IPS-18c (cell line): ENCODE results near the gene UBAP2L.
"Not testable (repeated sequence)": the region's sequence is repeated elsewhere in the genome, so short reads cannot be mapped to it uniquely, and the experiment has no call there.

Experiments used
- H3K4me3 ChIP-seq: 2 replicates; pipeline ENCODE4 v1.7.0; 2013; ENCODE audit warnings: low read depth, mild to moderate bottlenecking, low read length, moderate library complexity; ENCODE audit not compliant: insufficient read depth
- H3K9me3 ChIP-seq: one replicate; pipeline ENCODE4 v1.6.1; 2013; ENCODE audit warnings: mild to moderate bottlenecking, low read length, moderate library complexity; ENCODE audit not compliant: control insufficient read depth, insufficient read depth

The UBAP2L gene

GRCh38 chr1:154192476-154192875, 28.3 kb upstream of the UBAP2L start:
- no peak overlapping the region for H3K4me3 ChIP-seq
- no peaks in the 10 kb centered on the region for H3K9me3 ChIP-seq

GRCh38 chr1:154193821-154194220, 26.9 kb upstream of the UBAP2L start:
- Histone ChIP-seq H3K4me3 (no peak overlapping the region), H3K9me3 (no peaks in the 10 kb centered on the region)

DNA sequence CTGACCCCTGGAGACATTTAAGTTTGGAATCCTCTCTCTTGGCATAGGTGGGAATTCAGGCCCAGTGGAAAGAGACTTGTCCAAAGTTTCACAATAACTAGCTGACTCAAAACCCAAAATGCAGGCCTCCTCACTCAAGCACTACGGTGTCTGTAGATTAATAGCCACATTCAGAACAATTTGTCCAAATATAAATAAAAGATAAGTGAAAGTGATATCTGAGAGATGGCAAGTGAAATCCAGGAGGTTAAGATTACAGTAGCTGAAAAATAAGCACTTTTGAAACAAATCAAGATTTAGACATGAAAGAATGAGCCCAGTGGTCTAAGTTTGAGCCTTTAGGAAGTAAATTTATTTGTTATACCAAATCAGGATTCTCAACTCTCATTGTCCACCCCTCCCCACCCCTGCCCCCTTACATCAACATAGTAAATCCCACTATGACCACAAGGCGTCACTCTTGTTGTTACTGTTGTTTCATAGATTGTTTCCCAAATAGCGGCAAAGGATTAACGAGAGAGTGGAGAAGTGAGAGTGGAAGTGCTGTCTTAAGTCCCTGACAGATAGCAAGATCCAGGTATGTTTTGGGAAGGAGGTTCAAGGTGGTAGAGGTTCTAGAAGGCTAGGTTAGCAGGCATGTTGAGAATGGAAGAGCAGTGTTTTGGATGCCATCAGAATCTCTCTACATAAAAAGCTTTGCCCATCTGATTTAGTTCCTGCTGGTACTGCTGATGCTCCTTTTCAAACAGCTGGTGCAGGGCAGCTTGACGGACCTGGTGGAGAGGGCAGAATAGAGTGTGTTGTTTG, 21.8 kb upstream of the UBAP2L start:
- H3K4me3 ChIP-seq = no peak overlapping the region
- no peaks in the 10 kb centered on the region for H3K9me3 ChIP-seq

GRCh38 chr1:154199563-154199879, 21.2 kb upstream of the UBAP2L start:
- H3K4me3 ChIP-seq = no peak overlapping the region
- no peaks in the 10 kb centered on the region for H3K9me3 ChIP-seq

- H3K4me3 ChIP-seq, H3K9me3 ChIP-seq: not testable (repeated sequence)
These were observed 15.0 kb upstream of the UBAP2L start for GRCh38 chr1:154205778-154206177.

GRCh38 chr1:154206196-154206595, 14.6 kb upstream of the UBAP2L start, which contains the start of gene CFAP141:
Gene CFAP141, minus strand, starts transcription at chr1:154206333. Its CDS starts 26 bp downstream, at chr1:154206307.
- Histone ChIP-seq H3K4me3 (no peak within 1 kb of the TSS), H3K9me3 (no peaks in the 10 kb centered on the region)

DNA sequence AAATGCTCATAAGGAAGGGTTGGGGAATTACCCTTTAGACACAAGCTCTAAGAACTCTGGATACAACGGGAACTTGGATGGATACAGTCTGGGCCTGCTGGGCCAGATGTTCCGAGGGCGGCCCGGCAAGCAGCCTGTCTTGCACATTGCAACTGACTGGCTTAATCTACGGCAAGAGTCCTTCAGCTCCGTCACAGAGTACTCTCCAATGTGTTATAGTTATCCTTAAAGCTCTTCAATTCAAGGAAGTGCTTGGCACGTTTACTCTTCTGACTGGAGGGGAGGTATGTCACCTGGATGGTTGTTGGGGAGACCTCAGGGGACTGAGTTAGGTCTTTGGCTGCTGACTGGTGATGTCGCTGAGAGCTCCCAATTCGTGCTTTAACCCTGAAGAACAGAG, 13.5 kb upstream of the UBAP2L start:
- no peak overlapping the region for H3K4me3 ChIP-seq
- no peaks in the 10 kb centered on the region for H3K9me3 ChIP-seq

DNA sequence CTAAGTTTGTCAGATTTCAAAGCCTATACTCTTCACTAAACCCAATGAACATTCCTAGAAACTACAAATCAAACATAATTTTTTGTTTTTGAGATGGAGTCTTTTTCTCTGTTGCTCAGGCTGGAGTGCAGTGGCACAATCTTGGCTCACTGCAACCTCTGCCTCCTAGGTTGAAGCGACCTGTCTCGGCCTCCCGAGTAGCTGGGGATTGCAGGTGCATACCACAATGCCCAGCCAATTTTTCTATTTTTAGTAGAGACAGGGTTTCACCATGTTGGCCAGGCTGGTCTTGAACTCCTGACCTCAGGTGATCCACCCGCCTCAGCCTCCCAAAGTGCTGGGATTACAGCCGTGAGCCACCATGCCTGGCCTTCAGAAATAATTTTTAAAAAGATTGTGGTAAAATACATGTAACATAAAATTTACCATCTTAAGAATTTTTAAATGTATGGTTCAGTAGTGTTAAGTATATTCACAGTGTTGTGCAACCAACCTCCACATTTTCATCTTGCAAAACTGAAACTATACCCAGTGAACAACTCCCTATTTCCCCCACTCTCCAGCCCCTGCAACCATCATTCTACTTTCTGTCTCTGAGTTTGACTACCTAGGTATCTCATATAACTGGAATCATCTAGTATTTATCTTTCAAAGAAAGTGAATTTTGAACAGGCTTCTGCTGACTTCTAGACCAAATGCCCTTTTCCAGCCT, 11.9 kb upstream of the UBAP2L start:
- H3K4me3 ChIP-seq = no peak overlapping the region
- no peaks in the 10 kb centered on the region for H3K9me3 ChIP-seq

- Histone ChIP-seq H3K9me3 (no peaks in the 10 kb centered on the region), H3K4me3 (no peak overlapping the region)
These were observed 8.7 kb upstream of the UBAP2L start for GRCh38 chr1:154212083-154212482.

- no peaks in the 10 kb centered on the region for H3K9me3 ChIP-seq
These were observed 7.5 kb upstream of the UBAP2L start for GRCh38 chr1:154213274-154213673.

GRCh38 chr1:154218545-154218944, 2.2 kb upstream of the UBAP2L start:
- Histone ChIP-seq H3K4me3 (no peak overlapping the region), H3K9me3 (no peaks in the 10 kb centered on the region)

More at GRCh38 chr1:154213274-154213673, 7.5 kb upstream of the UBAP2L start:
- H3K4me3 ChIP-seq = no peak overlapping the region

DNA sequence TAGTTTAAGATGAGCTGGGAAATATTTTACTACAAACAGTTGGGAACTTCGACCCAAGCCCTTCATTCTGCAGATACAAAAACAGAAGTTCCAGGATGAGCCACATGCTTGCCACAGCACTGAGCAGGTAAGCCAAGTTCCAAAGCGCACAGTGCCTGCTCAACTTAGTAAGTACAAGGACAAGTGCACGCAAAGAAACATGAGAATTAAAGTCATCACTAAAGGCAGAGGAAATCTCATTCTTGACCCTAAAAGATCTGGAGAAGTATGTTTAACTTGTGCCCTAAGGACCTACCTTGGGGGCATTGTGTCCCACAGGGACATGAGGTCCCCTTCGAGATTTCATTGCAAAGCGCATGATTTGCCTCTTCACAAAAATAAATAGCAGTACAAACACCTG, 1.2 kb upstream of the UBAP2L start:
- H3K4me3 ChIP-seq = peak overlapping the region; percentile 94
- H3K9me3 ChIP-seq = no peaks in the 10 kb centered on the region

DNA sequence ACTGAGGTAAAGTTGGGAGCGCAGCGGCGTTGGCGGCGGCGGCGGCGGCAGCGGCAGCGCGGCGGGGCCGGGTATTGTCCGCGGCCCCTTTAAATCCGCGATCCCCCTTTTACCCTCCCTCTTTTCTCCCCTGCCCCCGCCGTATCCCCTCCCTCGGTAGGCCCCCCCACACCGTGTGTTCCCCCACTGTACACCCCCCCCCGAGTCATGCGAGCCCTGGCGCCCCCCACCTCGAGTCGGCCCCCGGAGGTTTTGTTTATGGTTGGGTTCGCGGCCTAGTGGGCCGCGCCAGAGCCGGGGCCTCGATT, 169 bp downstream of the UBAP2L start:
- Histone ChIP-seq H3K9me3 (no peaks in the 10 kb centered on the region), H3K4me3 (peak overlapping the region; percentile 60)

GRCh38 chr1:154221278-154222001, 685 bp downstream of the UBAP2L start:
- Histone ChIP-seq H3K9me3 (no peaks in the 10 kb centered on the region), H3K4me3 (peak overlapping the region; percentile 60)

DNA sequence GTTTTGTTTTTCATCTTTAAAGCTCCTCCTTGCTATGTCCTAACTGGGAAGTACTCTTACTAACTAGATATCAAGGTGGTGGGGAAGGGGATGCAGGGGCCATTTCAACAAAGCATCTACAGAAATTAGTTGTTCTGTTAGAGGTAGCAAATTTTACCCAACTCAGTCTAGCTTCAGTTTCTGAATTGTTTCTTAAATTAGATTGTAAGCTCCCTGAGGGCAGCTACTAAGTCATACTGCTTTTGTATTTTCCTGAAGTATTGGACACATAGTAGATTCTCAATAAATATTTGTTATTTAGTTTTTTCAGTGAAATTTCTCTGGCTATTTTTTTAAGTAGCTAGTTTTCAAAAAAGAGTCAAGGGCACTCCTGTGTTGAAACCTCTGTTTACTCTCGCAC, 1.8 kb downstream of the UBAP2L start:
- peak overlapping the region; percentile 60; the same call in 1 of the 2 replicates for H3K4me3 ChIP-seq
- H3K9me3 ChIP-seq = no peaks in the 10 kb centered on the region

GRCh38 chr1:154222918-154223317, 2.2 kb downstream of the UBAP2L start:
- Histone ChIP-seq H3K4me3 (no peak overlapping the region), H3K9me3 (no peaks in the 10 kb centered on the region)

- H3K4me3 ChIP-seq = no peak overlapping the region
- H3K9me3 ChIP-seq = no peaks in the 10 kb centered on the region
These were observed 2.9 kb downstream of the UBAP2L start for GRCh38 chr1:154223621-154224020.

GRCh38 chr1:154225370-154225769, 4.6 kb downstream of the UBAP2L start:
- Histone ChIP-seq H3K9me3 (no peaks in the 10 kb centered on the region), H3K4me3 (no peak overlapping the region)
